Tongue (tissue), 2 donors: Measurements from ENCODE around the gene SERPINB3. TPM values are rescaled to one million over a fixed set of nuclear protein-coding genes. Genes with fewer than 3 reads are reported as not detected.
"Not testable (repeated sequence)": the region's sequence is repeated elsewhere in the genome, so short reads cannot be mapped to it uniquely, and the experiment has no call there.

Experiments
- DNase-seq: peaks from one replicate; pipeline ENCODE4 v3.0.0-alpha.2; 2015
- total RNA-seq: library from RNA; depleted of rRNA; stranded (reverse); fragments of >200 nt; gene quantifications from one replicate; pipeline ENCODE4 v1.2.3, GENCODE V29; 2014

Gene SERPINB3
- total RNA-seq, 1 donor from 2014 or later, result 1.3 TPM

DNA sequence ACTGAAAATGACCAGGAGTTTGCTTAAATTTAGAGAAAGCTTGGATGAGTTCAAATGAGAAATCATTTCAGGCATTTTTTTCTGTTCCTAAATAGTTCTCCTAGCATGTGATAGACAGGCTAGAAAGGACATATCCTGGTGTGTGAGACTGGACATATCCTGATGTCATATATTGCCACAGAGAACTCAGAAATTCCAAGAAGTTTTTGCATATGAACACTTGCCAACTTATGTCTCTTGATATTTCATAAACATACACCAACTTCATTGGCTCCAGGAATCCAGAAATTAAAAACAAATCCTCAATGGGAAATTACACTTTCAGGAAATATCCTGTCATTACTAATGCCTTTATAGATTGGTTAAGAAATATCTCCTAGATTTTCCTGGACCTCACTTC, 14.8 kb downstream of the SERPINB3 start:
- DNase-seq, result no peak

DNA sequence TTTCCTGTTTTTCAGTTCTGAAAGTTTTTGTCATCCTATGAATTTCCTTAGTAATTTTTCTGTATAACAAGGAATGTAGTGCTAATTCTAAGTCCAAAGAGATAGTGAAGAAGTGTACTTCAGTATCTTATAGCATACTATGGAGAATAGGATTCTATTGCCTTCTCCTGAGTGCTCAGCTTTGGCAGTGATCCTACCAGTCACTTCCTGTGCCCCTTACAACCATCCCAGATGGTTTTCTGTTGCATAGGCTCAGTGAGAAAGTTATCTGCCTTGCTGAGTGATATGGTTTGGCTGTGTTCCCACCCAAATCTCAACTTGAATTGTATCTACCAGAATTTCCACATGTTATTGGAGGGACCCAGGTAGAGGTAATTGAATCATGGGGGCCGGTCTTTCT, 17.0 kb downstream of the SERPINB3 start:
- DNase-seq, result not testable (repeated sequence)

DNA sequence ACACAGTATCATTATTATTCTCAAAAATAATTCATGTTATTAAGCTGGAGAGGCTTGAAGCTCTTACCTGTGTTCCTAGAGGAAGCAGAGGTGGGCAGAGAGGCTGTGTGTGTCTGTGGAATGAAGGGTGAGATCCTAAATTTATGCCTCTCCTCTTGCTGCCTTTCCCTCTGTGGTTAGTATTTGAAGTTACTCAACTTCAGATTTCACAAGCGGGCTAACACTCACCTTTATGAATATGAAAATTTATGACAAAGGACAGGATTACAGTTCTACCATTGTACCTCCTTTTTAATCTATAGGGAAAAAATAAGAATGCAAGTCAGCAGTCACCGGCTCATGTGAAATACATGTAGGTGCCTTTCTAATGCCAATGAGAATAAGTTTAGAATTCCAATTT, 17.6 kb downstream of the SERPINB3 start, which contains the start of gene SERPINB4:
Gene SERPINB4 (minus strand): TSS at position 115 of the 400 bp plus-strand sequence. CDS start 679 bp downstream, outside the sequence.
- DNase-seq, result not testable (repeated sequence)

DNA sequence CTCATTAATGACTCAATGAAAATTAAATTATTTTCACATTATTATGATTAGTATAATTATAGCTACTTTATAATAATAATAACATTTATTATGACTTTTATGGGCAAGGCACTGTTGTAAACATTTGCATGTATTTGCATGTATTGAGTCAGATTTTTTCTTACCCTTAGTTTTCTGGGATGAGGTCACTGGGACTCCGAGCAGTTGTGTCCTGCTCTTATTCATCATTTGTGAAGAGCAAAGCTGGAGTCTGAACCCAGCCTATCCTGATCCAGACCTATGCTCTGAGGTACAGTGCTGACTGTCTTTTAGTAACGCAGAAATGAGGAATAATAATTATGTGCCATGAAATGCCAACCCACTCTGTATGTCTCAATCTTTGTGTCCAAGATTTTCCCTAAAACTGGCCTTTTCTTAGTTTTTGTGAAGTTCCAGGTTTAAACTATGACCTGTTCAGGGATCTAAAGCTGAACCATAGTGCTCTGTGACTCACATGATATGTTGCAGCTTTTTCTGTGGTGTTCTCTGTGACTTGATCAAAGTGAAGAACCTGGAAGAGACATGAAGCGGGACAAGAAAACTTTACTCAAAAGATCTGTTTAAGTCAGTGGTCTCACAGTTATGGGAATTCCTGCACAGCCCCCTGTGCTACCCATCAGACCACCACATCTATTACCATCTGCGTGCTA, 18.9 kb downstream of the SERPINB3 start:
- not testable (repeated sequence) for DNase-seq

GRCh38 chr18:63641157-63641680, 20.5 kb downstream of the SERPINB3 start:
- DNase-seq, result not testable (repeated sequence)

DNA sequence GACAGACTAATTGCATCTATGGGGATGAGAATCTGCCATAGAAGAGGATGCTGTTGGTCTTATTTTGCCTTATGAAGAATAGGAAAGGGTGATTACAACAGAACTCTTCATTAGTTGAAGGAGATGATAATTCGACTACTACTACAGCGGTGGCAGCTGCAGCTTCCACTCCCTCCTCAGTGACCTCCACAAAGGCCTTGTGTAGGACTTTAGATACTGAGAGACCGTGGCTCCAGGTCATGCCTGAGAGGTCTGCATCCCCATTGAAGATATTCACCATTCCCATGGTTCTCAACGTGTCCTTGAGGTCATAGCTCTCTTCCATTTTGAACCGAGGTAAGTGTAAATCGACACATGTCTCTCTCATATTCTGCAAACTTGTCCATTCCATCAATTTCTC, 24.0 kb downstream of the SERPINB3 start:
- no peak for DNase-seq

- no peak for DNase-seq
Measured at GRCh38 chr18:63627819-63628218, 33.9 kb downstream of the SERPINB3 start.

GRCh38 chr18:63626431-63626830, 35.3 kb downstream of the SERPINB3 start:
- no peak for DNase-seq

- no peak for DNase-seq
Measured at GRCh38 chr18:63624863-63625262, 36.8 kb downstream of the SERPINB3 start.

DNA sequence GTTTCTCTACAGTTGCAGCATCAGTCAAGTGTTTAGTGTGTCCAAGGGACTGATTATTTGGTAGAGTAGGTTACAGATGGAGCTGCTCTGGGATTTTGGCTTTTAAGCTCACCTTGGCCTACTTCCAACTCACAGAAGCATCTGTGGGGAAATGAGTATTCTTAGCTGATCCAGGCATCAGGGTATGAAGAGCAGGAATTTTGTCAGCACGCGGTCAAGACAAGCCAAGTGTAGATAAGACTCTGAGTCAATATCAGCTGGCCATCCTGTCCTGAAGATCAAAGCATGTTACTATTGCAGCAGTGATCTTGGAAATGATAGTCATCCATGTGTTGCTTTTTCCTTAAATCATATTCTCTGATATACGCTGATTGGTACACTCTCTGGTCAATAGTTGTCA, 42.0 kb downstream of the SERPINB3 start:
- peak; percentile 1 for DNase-seq

DNA sequence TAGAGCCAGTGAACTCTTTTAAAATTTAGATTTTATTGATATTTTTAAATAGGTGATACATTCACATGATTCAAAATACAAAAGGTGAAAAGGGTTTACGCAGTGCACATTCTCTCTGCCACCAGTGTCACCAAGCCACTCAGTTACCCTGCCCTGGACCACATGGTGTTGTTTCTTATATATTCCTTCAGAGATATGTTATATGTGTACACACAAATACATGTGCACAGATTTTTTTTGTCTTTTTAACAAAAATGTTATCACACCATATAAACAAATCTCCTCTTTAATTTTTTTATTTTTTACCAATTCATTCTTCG, 43.8 kb downstream of the SERPINB3 start:
- no peak for DNase-seq

DNA sequence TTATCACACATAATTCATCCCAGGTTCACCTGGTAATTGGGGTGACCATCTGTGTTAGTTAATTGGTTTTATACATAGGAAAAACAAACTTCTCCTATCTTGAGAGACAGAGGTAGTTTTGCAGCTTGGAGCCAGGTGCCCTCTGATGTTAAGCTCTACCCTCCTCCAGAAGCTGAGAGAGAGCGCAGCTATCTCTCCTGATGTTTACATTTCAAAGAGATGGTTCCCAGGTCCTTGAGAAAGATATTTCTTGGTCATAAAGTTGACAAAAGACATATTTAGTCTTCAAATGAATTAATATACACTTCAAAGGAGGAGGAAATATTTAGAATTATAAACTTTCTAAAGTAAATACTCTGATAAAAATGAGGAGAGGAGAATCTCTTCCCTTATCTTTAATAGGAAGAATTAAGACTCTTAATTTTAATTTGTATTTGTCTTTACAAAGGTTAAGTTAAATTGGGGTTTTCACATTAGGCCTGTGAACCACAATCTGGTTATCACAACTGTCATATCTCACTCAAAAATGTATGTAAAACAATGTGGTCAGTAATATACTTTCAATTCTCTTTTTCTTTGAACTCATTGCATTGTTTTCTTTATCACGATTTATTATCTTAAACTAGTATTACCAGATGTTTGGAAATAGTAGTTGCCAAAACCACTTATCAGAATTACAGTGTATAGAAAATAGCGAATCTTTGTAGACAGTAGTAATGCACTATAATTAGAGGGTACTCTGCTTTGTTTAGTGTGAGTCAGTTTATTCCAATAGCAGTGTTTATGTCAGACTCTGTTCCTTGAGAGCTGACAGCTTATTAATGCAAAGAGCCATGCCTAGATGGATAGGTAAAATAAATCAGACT, 44.4 kb downstream of the SERPINB3 start:
- DNase-seq, result no peak

GRCh38 chr18:63613420-63613819, 48.3 kb downstream of the SERPINB3 start:
- no peak for DNase-seq

DNA sequence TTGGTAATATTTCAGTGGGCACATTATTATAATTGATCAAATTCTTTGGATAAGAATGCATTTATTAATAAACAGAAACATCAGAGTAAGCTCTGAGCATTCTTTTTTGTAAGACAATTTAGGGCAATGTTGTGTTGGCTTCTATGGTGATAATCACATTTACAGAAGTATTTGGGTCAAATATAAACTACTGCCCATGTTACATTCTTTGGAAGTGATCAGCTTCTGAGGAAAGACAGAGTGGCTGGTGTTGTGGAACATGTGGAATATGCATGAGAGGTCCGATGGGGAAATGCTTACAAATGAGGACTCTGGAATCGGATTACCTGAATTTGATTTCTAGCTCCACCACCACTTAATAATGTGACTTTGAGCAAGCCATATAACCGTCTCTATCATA, 55.2 kb downstream of the SERPINB3 start:
- DNase-seq, result no peak

Other genes starting within 250 kb of the SERPINB3 start
- 33.7 TPM for gene VPS4B, start 239.4 kb downstream of the SERPINB3 start, total RNA-seq
- 25.3 TPM for gene SERPINB5, start 184.9 kb downstream of the SERPINB3 start, total RNA-seq
- 2.6 TPM for gene SERPINB12, start 119.5 kb downstream of the SERPINB3 start, total RNA-seq
- gene SERPINB13, start 74.5 kb downstream of the SERPINB3 start, total RNA-seq, result 17.5 TPM
- not detected for gene SERPINB4, start 17.6 kb downstream of the SERPINB3 start, total RNA-seq
- gene SERPINB11, start 41.1 kb upstream of the SERPINB3 start, total RNA-seq, result 1.0 TPM
- gene SERPINB7, start 113.5 kb upstream of the SERPINB3 start, total RNA-seq, result 0.72 TPM
- 9.7 TPM for gene SERPINB2, start 225.8 kb upstream of the SERPINB3 start, total RNA-seq
- 7.0 TPM for gene SERPINB10, start 246.1 kb upstream of the SERPINB3 start, total RNA-seq